ENCODE results near the gene HAAO. TPM values are rescaled to one million over a fixed set of nuclear protein-coding genes. Genes with fewer than 3 reads are reported as not detected.

The HAAO gene
- total RNA-seq, 2 experiments from 2014 or later = not detected

GRCh38 chr2:42762155-42762554, 30.2 kb downstream of the HAAO start:
- DNase-seq = no peak
- ATAC-seq (ENCODE audit: poor library complexity) = no peak
- no peak overlapping the region for H3K27ac ChIP-seq (ENCODE audit: low read depth in 1 of 2, low read length in 2 of 2)
- ChIA-PET POLR2A (no interaction called here), CTCF (no interaction called here)
- H3K4me1 ChIP-seq (ENCODE audit: insufficient read depth, low read length) = no peaks in the 10 kb centered on the region
- H3K27me3 Mint-ChIP-seq = no peaks in the 10 kb centered on the region
- peaks cover 21% of the 10 kb centered on the region for H3K36me3 Mint-ChIP-seq (ENCODE audit: low read depth)
- no peaks in the 10 kb centered on the region for H3K4me1 Mint-ChIP-seq (ENCODE audit: low read depth)
- H3K9me3 Mint-ChIP-seq = no peaks in the 10 kb centered on the region
- H3K4me3 Mint-ChIP-seq = no peak overlapping the region
- H3K27me3 ChIP-seq (ENCODE audit: control insufficient read depth in 1 of 2, insufficient read depth in 2 of 2, low read length in 2 of 2) = no peaks in the 10 kb centered on the region
- H3K9me3 ChIP-seq (ENCODE audit: control insufficient read depth in 1 of 2, insufficient read depth in 1 of 2, low read length in 2 of 2) = peaks cover 0 to 5% of the 10 kb centered on the region in 2 experiments
- H3K27ac Mint-ChIP-seq = no peak overlapping the region
- intact Hi-C loops (cut with DNase I, micrococcal nuclease) = no loop called here
- no peak overlapping the region for H3K4me3 ChIP-seq (ENCODE audit: low read length)
- no peaks in the 10 kb centered on the region for H3K36me3 ChIP-seq (ENCODE audit: insufficient read depth, low read length)
- no peak for TF ChIP-seq CTCF (IDR thresholded peaks at IDR 0.05)

- no peaks in the 10 kb centered on the region for H3K9me3 Mint-ChIP-seq
- H3K27ac Mint-ChIP-seq = no peak overlapping the region
- peaks cover 0 to 5% of the 10 kb centered on the region in 2 experiments for H3K9me3 ChIP-seq (ENCODE audit: control insufficient read depth in 1 of 2, insufficient read depth in 1 of 2, low read length in 2 of 2)
- no peak overlapping the region for H3K27ac ChIP-seq (ENCODE audit: low read depth in 1 of 2, low read length in 2 of 2)
- H3K4me3 ChIP-seq (ENCODE audit: low read length) = no peak overlapping the region
- DNase-seq = no peak
- no peak for ATAC-seq (ENCODE audit: poor library complexity)
- H3K27me3 ChIP-seq (ENCODE audit: control insufficient read depth in 1 of 2, insufficient read depth in 2 of 2, low read length in 2 of 2) = no peaks in the 10 kb centered on the region
- peaks cover 25% of the 10 kb centered on the region for H3K36me3 Mint-ChIP-seq (ENCODE audit: low read depth)
- no peak overlapping the region for H3K4me3 Mint-ChIP-seq
- H3K4me1 Mint-ChIP-seq (ENCODE audit: low read depth) = no peaks in the 10 kb centered on the region
- H3K27me3 Mint-ChIP-seq = no peaks in the 10 kb centered on the region
- POLR2A ChIA-PET = no interaction called here
- H3K4me1 ChIP-seq (ENCODE audit: insufficient read depth, low read length) = no peaks in the 10 kb centered on the region
- no peak for TF ChIP-seq CTCF (IDR thresholded peaks at IDR 0.05)
- CTCF ChIA-PET = no interaction called here
- no peaks in the 10 kb centered on the region for H3K36me3 ChIP-seq (ENCODE audit: insufficient read depth, low read length)
- intact Hi-C loops (cut with DNase I, micrococcal nuclease) = no loop called here
These were observed 30.8 kb downstream of the HAAO start for GRCh38 chr2:42761554-42761953.

- CTCF ChIA-PET = no interaction called here
- Histone ChIP-seq H3K4me3 (ENCODE audit: low read length) (no peak overlapping the region), H3K36me3 (ENCODE audit: insufficient read depth, low read length) (peaks cover 9% of the 10 kb centered on the region), H3K4me1 (ENCODE audit: insufficient read depth, low read length) (no peaks in the 10 kb centered on the region), H3K27me3 (ENCODE audit: control insufficient read depth in 1 of 2, insufficient read depth in 2 of 2, low read length in 2 of 2) (no peaks in the 10 kb centered on the region), H3K9me3 (ENCODE audit: control insufficient read depth in 1 of 2, insufficient read depth in 1 of 2, low read length in 2 of 2) (peaks cover 0 to 5% of the 10 kb centered on the region in 2 experiments), H3K27ac (ENCODE audit: low read depth in 1 of 2, low read length in 2 of 2) (no peak overlapping the region)
- H3K27ac Mint-ChIP-seq = no peak overlapping the region
- intact Hi-C loops (cut with DNase I, micrococcal nuclease) = no loop called here
- H3K27me3 Mint-ChIP-seq = no peaks in the 10 kb centered on the region
- no peak overlapping the region for H3K4me3 Mint-ChIP-seq
- POLR2A ChIA-PET = no interaction called here
- ATAC-seq (ENCODE audit: poor library complexity) (no peak), DNase-seq (no peak)
- no peak for TF ChIP-seq CTCF (IDR thresholded peaks at IDR 0.05)
- H3K36me3 Mint-ChIP-seq (ENCODE audit: low read depth) = peaks cover 32% of the 10 kb centered on the region
- H3K4me1 Mint-ChIP-seq (ENCODE audit: low read depth) = no peaks in the 10 kb centered on the region
- no peaks in the 10 kb centered on the region for H3K9me3 Mint-ChIP-seq
These were observed 33.6 kb downstream of the HAAO start for GRCh38 chr2:42758751-42759150.

Measured in CD4-positive, alpha-beta T cell (primary cell).